Measurements from ENCODE around the gene SPEG. TPM values are rescaled to one million over a fixed set of nuclear protein-coding genes. Genes with fewer than 3 reads are reported as not detected.
A peak's percentile ranks its signal among the peaks of the same experiment; 100 is the strongest.

Gene SPEG
- polyA plus RNA-seq, 3 donors: not detected

GRCh38 chr2:219442256-219443015, 7.8 kb downstream of the SPEG start:
- peaks cover 20 to 78% of the 10 kb centered on the region in 2 donors for H3K27me3 ChIP-seq (ENCODE audit: control insufficient read depth in 2 of 2, insufficient read depth in 2 of 2, low read length in 2 of 2)
- DNase-seq: no peak
- Mint-ChIP-seq H3K4me3 (peak overlapping the region in 1 of 2 donors; percentile 58), H3K27me3 (ENCODE audit: low read depth in 3 of 3) (peaks cover 45 to 57% (median 54%) of the 10 kb centered on the region in 3 donors), H3K9me3 (peaks cover 0 to 9% (median 3%) of the 10 kb centered on the region in 7 donors), H3K36me3 (peaks cover 0 to 3% of the 10 kb centered on the region in 2 donors), H3K27ac (peak overlapping the region in 2 of 7 donors; percentile 36 to 38), H3K4me1 (peaks cover 3% of the 10 kb centered on the region)
- peak overlapping the region; percentile 29 for H3K4me2 ChIP-seq (replicated peaks; ENCODE audit: extremely low read depth, low read length, poor library complexity, severe bottlenecking)
- intact Hi-C loops (cut with micrococcal nuclease): no loop called here
- no peak overlapping the region for H3K9ac ChIP-seq (ENCODE audit: insufficient read depth, low read length, poor library complexity, severe bottlenecking)
- no peaks in the 10 kb centered on the region for H4K20me1 ChIP-seq (ENCODE audit: insufficient read depth, low read length)
- H3K27ac ChIP-seq (ENCODE audit: low read depth in 1 of 2, low read length in 2 of 2): no peak overlapping the region
- 15% methylated on average over 23 of the region's 35 CpGs for WGBS (ENCODE audit: insufficient coverage)
- no peaks in the 10 kb centered on the region for H3K36me3 ChIP-seq (replicated peaks in 1 of 2; ENCODE audit: control insufficient read depth in 1 of 2, insufficient read depth in 2 of 2, low read length in 2 of 2)
- no peak overlapping the region for H2AFZ ChIP-seq (ENCODE audit: insufficient read depth, low read depth, low read length, poor library complexity, severe bottlenecking)
- no peaks in the 10 kb centered on the region for H3K79me2 ChIP-seq (ENCODE audit: insufficient read depth, low read length)
- peaks cover 0 to 10% of the 10 kb centered on the region in 2 donors for H3K9me3 ChIP-seq (replicated peaks in 1 of 2; ENCODE audit: control insufficient read depth in 1 of 2, insufficient read depth in 1 of 2, low read length in 2 of 2)
- no peaks in the 10 kb centered on the region for H3K4me1 ChIP-seq (ENCODE audit: control insufficient read depth in 1 of 2, insufficient read depth in 2 of 2, low read length in 2 of 2)
- H3K4me3 ChIP-seq (replicated peaks in 1 of 3; ENCODE audit: low read depth in 2 of 3, low read length in 3 of 3): no peak overlapping the region
- no peak for TF ChIP-seq CTCF (IDR thresholded peaks at IDR 0.05)

- H3K4me3 Mint-ChIP-seq: peak overlapping the region in 1 of 2 donors; percentile 65
- H3K27me3 ChIP-seq (ENCODE audit: control insufficient read depth in 2 of 2, insufficient read depth in 2 of 2, low read length in 2 of 2): peaks cover 20 to 79% of the 10 kb centered on the region in 2 donors
- no peak for DNase-seq
- no peak overlapping the region for H2AFZ ChIP-seq (ENCODE audit: insufficient read depth, low read depth, low read length, poor library complexity, severe bottlenecking)
- H4K20me1 ChIP-seq (ENCODE audit: insufficient read depth, low read length): no peaks in the 10 kb centered on the region
- peaks cover 49 to 64% (median 61%) of the 10 kb centered on the region in 3 donors for H3K27me3 Mint-ChIP-seq (ENCODE audit: low read depth in 3 of 3)
- no peak overlapping the region for H3K4me3 ChIP-seq (replicated peaks in 1 of 3; ENCODE audit: low read depth in 2 of 3, low read length in 3 of 3)
- H3K9me3 Mint-ChIP-seq: peaks cover 0 to 9% (median 3%) of the 10 kb centered on the region in 7 donors
- peaks cover 0 to 10% of the 10 kb centered on the region in 2 donors for H3K9me3 ChIP-seq (replicated peaks in 1 of 2; ENCODE audit: control insufficient read depth in 1 of 2, insufficient read depth in 1 of 2, low read length in 2 of 2)
- no peaks in the 10 kb centered on the region for H3K79me2 ChIP-seq (ENCODE audit: insufficient read depth, low read length)
- no peak overlapping the region for H3K27ac ChIP-seq (ENCODE audit: low read depth in 1 of 2, low read length in 2 of 2)
- no peak overlapping the region for H3K27ac Mint-ChIP-seq
- H3K36me3 ChIP-seq (replicated peaks in 1 of 2; ENCODE audit: control insufficient read depth in 1 of 2, insufficient read depth in 2 of 2, low read length in 2 of 2): no peaks in the 10 kb centered on the region
- H3K4me2 ChIP-seq (replicated peaks; ENCODE audit: extremely low read depth, low read length, poor library complexity, severe bottlenecking): no peak overlapping the region
- no peak overlapping the region for H3K9ac ChIP-seq (ENCODE audit: insufficient read depth, low read length, poor library complexity, severe bottlenecking)
- H3K4me1 Mint-ChIP-seq: peaks cover 3% of the 10 kb centered on the region
- peaks cover 0 to 3% of the 10 kb centered on the region in 2 donors for H3K36me3 Mint-ChIP-seq
- intact Hi-C loops (cut with micrococcal nuclease): no loop called here
- WGBS (ENCODE audit: insufficient coverage): 97% methylated on average over 9 of the region's 12 CpGs
- no peak for TF ChIP-seq CTCF (IDR thresholded peaks at IDR 0.05)
- H3K4me1 ChIP-seq (ENCODE audit: control insufficient read depth in 1 of 2, insufficient read depth in 2 of 2, low read length in 2 of 2): no peaks in the 10 kb centered on the region
Measured at GRCh38 chr2:219443016-219443696, 8.5 kb downstream of the SPEG start.
